GM23248 (cell line): ENCODE data around the gene CSH2.
"Not testable (repeated sequence)": the region's sequence is repeated elsewhere in the genome, so short reads cannot be mapped to it uniquely, and the experiment has no call there.

Experiments
- EZH2 ChIP-seq: fragments of 200-600 bp; sonication (generic); IDR thresholded peaks from 2 replicates; pipeline ENCODE4 v1.6.1; 2018; ENCODE audit warnings: antibody characterized with exemption, mild to moderate bottlenecking; ENCODE audit not compliant: insufficient read depth, poor library complexity, severe bottlenecking
- EZH2phosphoT487 ChIP-seq: fragments of 200-600 bp; sonication (generic); IDR thresholded peaks from 2 replicates; pipeline ENCODE4 v1.6.1; 2018; ENCODE audit warnings: antibody characterized with exemption, moderate library complexity, mild to moderate bottlenecking, low read depth; ENCODE audit not compliant: insufficient read depth

- TF ChIP-seq EZH2, EZH2phosphoT487: not testable (repeated sequence)
Observed at GRCh38 chr17:63907161-63907778, 33.8 kb upstream of the CSH2 start.
